Activated naive CD4-positive, alpha-beta T cell treated with anti-CD3 and anti-CD28 coated beads for 36 hours (primary cell): Measurements from ENCODE around the gene PSMD5. TPM values are rescaled to one million over a fixed set of nuclear protein-coding genes. Genes with fewer than 3 reads are reported as not detected.
"Not testable (repeated sequence)": the region's sequence is repeated elsewhere in the genome, so short reads cannot be mapped to it uniquely, and the experiment has no call there.

Experiments
- CTCF ChIA-PET: fragments of 350-600 bp; sonication (Branson Sonifier 250); formaldehyde crosslinking; loops from one replicate; lab custom pipeline; 2021; ENCODE audit warnings: antibody characterized with exemption; lab: Charles Lee
- DNase-seq: peaks from one replicate; pipeline ENCODE4 v3.0.0-alpha.2; 2020
- H3K27ac Mint-ChIP-seq: one replicate; pipeline ENCODE4 v1.8.0; 2021; ENCODE audit warnings: mild to moderate bottlenecking, mixed read lengths
- H3K27me3 Mint-ChIP-seq: one replicate; pipeline ENCODE4 v1.8.0; 2021; ENCODE audit warnings: low read depth, mixed read lengths
- H3K36me3 Mint-ChIP-seq: one replicate; pipeline ENCODE4 v1.8.0; 2021; ENCODE audit warnings: low read depth, mixed read lengths
- H3K4me1 Mint-ChIP-seq: one replicate; pipeline ENCODE4 v1.8.0; 2021; ENCODE audit warnings: low read depth, mixed read lengths
- H3K4me3 Mint-ChIP-seq: one replicate; pipeline ENCODE4 v1.8.0; 2021; ENCODE audit warnings: mild to moderate bottlenecking, moderate library complexity, mixed read lengths
- H3K9me3 Mint-ChIP-seq: one replicate; pipeline ENCODE4 v1.8.0; 2021; ENCODE audit warnings: mixed read lengths
- intact Hi-C: fragments of 100-400 bp; cut with micrococcal nuclease; formaldehyde crosslinking; loops from one replicate; pipeline ENCODE4 v1.15.1; 2023
- total RNA-seq, 2 experiments: library from RNA; stranded (reverse); gene quantifications; one replicate each; pipeline ENCODE4 v1.2.3, GENCODE V29; 2021

Gene PSMD5
- total RNA-seq, 2 experiments from 2014 or later: 62.1 to 63.5 TPM

DNA sequence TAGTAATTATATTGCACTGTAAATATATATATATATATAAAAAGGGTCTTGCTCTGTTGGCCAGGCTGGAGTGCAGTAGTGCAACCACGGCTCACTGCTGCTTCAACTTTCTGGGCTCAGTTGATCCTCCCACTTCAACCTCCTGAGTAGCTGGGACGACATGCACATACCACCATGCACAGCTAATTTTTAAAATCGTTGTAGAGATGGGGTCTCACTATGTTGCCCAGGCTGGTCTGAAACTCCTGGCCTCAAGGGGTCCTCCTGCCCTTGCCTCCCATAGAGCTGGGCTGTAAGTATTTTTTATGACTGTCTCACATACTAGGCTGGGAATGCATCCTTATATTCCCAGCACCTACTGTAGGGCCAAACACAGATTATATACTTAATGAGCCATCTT, 11.9 kb downstream of the PSMD5 start:
- no peaks in the 10 kb centered on the region for H3K9me3 Mint-ChIP-seq
- no peaks in the 10 kb centered on the region for H3K27me3 Mint-ChIP-seq
- intact Hi-C loops: no loop called here
- CTCF ChIA-PET: interaction anchor here (0.6 to 1.1 kb wide), 3 partner anchors 10 to 151 kb away, joined by 3 to 4 read pairs (median 3); no protein-coding TSS in a partner anchor
- no peak overlapping the region for H3K27ac Mint-ChIP-seq
- peaks cover 41% of the 10 kb centered on the region for H3K36me3 Mint-ChIP-seq
- H3K4me3 Mint-ChIP-seq: no peak overlapping the region
- DNase-seq: no peak
- peaks cover 17% of the 10 kb centered on the region for H3K4me1 Mint-ChIP-seq

DNA sequence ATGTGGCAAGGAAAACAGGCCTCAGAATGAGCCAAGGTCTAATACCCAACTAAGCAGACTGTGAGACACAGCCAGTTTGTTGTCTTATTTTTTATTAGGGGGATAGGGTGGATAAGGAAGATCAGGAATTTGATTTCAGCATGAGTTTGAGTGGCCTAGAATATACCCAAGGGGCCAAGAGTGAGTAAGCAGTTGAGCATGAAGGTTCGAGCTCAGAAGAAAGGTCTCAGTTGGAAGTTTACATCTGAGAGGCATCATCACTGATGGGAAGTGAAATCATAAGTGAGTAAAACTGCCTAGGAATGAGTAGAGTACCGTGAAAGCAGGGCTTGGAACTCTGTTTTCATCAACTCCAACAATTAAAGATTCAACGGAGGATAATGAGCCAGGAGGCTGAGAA, 12.6 kb downstream of the PSMD5 start:
- CTCF ChIA-PET: no interaction called here
- no peak for DNase-seq
- H3K27ac Mint-ChIP-seq: no peak overlapping the region
- no peaks in the 10 kb centered on the region for H3K27me3 Mint-ChIP-seq
- no peak overlapping the region for H3K4me3 Mint-ChIP-seq
- peaks cover 15% of the 10 kb centered on the region for H3K4me1 Mint-ChIP-seq
- intact Hi-C loops: no loop called here
- no peaks in the 10 kb centered on the region for H3K9me3 Mint-ChIP-seq
- H3K36me3 Mint-ChIP-seq: peaks cover 39% of the 10 kb centered on the region

DNA sequence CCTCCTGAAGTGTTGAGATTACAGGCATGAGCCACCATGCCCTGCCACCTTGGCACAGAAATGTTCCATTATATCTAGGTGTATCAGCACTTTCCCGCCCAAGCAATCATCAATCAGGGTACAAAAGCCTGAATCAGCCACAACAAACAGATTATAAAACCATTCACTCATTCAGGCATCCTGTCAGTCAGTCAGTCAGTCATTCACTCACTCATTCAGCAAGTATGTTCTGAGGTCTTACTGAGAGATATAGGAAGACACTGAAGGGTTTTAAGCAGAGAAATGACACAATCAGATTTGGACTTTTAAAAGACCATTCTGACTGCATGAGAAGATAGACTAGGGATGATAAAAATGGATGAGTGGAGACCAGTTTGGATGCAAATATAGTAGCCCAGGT, 13.1 kb downstream of the PSMD5 start:
- no peak overlapping the region for H3K4me3 Mint-ChIP-seq
- H3K27me3 Mint-ChIP-seq: no peaks in the 10 kb centered on the region
- H3K36me3 Mint-ChIP-seq: peaks cover 42% of the 10 kb centered on the region
- intact Hi-C loops: loop anchor here (2.0 kb wide), 1 partner anchor 13 kb away; the partner anchor contains the start of gene PSMD5
- H3K4me1 Mint-ChIP-seq: peaks cover 15% of the 10 kb centered on the region
- DNase-seq: no peak
- CTCF ChIA-PET: no interaction called here
- H3K27ac Mint-ChIP-seq: peak overlapping the region; percentile 7
- no peaks in the 10 kb centered on the region for H3K9me3 Mint-ChIP-seq

DNA sequence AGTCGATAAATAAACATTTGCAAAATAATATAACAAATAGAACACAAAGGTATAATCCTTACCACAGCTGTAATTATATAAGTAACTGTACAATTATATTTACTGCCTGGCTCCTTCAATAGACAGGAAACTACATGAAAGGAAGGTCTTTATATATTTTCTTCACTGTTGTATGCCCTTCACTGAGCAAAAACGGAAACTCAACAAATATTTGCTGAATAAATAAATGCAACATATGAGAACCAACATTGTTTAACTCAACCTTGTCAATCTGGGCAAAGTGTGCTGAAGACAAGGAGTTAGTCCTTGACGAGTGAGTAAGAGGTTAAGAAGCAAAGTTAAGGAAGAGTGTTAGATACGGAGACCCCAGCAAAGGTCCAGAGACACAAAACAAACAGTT, 22.6 kb downstream of the PSMD5 start:
- CTCF ChIA-PET: no interaction called here
- Mint-ChIP-seq H3K4me3 (no peak overlapping the region), H3K9me3 (no peaks in the 10 kb centered on the region), H3K27ac (no peak overlapping the region), H3K4me1 (no peaks in the 10 kb centered on the region), H3K36me3 (peaks cover 53% of the 10 kb centered on the region), H3K27me3 (no peaks in the 10 kb centered on the region)
- intact Hi-C loops: no loop called here
- no peak for DNase-seq

DNA sequence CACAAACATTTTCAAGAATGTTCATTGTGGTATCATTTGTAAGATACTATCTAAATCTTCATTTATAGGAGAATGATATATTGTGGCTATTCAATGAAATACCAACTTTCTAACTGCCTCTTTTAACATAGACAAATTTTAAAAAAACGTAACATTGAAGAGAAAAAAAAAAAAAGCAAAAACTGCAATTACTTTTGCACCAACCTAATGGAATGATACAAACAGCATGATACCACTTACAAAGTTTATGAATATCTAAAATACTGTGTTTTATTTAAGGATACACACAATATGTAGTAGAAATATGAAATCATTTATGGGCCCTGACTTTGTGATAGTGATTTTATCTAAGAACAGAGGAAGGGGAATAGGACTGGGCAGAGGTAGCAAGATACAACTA, 24.1 kb downstream of the PSMD5 start:
- no peak for DNase-seq
- Mint-ChIP-seq H3K27ac (no peak overlapping the region), H3K4me1 (peaks cover 3% of the 10 kb centered on the region), H3K27me3 (no peaks in the 10 kb centered on the region), H3K4me3 (no peak overlapping the region), H3K9me3 (no peaks in the 10 kb centered on the region), H3K36me3 (peaks cover 48% of the 10 kb centered on the region)
- CTCF ChIA-PET: no interaction called here
- intact Hi-C loops: no loop called here

DNA sequence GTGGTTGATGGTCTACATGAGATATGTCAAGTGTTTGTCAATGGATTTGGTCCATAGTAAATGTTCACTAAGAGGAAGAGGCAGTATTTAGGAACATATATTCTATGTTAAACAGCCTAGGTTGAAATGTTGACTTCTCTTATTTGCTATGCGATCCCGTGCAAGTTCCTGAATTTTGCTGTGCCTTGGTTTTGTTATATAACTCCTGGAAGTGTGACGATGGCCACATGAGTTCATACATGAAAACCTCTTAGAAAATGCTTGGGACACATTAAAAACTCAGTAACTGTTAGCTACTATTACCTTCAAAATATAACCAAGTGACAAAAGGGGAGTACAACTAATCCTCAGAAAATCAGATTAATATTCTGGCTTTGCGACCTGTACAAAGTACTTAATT, 27.6 kb downstream of the PSMD5 start:
- H3K27ac Mint-ChIP-seq: no peak overlapping the region
- H3K4me3 Mint-ChIP-seq: no peak overlapping the region
- CTCF ChIA-PET: no interaction called here
- peaks cover 38% of the 10 kb centered on the region for H3K36me3 Mint-ChIP-seq
- DNase-seq: no peak
- no peaks in the 10 kb centered on the region for H3K27me3 Mint-ChIP-seq
- no peaks in the 10 kb centered on the region for H3K9me3 Mint-ChIP-seq
- intact Hi-C loops: no loop called here
- H3K4me1 Mint-ChIP-seq: peaks cover 8% of the 10 kb centered on the region

DNA sequence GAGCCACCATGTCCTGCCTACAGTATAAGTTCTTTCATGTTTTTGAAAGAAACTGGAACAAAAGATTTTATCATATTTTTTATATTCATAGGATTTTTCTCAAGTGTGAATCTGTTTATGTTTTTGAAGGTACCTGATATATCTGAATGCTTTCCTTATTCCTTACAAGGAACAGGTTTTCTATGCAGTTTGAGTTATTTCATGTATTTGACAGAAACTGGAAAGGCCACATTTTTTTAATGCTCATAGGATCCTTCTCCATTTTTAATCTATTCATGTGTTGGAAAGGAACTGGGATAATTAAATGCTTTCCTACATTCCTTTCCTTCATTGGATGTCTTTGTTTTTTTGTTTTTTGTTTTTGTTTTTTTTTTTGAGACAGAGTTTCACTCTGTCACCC, 33.8 kb downstream of the PSMD5 start:
- peaks cover 7% of the 10 kb centered on the region for H3K4me1 Mint-ChIP-seq
- H3K27ac Mint-ChIP-seq: no peak overlapping the region
- no peak overlapping the region for H3K4me3 Mint-ChIP-seq
- peaks cover 33% of the 10 kb centered on the region for H3K36me3 Mint-ChIP-seq
- DNase-seq: no peak
- CTCF ChIA-PET: no interaction called here
- H3K27me3 Mint-ChIP-seq: no peaks in the 10 kb centered on the region
- H3K9me3 Mint-ChIP-seq: peaks cover 33% of the 10 kb centered on the region
- intact Hi-C loops: no loop called here

DNA sequence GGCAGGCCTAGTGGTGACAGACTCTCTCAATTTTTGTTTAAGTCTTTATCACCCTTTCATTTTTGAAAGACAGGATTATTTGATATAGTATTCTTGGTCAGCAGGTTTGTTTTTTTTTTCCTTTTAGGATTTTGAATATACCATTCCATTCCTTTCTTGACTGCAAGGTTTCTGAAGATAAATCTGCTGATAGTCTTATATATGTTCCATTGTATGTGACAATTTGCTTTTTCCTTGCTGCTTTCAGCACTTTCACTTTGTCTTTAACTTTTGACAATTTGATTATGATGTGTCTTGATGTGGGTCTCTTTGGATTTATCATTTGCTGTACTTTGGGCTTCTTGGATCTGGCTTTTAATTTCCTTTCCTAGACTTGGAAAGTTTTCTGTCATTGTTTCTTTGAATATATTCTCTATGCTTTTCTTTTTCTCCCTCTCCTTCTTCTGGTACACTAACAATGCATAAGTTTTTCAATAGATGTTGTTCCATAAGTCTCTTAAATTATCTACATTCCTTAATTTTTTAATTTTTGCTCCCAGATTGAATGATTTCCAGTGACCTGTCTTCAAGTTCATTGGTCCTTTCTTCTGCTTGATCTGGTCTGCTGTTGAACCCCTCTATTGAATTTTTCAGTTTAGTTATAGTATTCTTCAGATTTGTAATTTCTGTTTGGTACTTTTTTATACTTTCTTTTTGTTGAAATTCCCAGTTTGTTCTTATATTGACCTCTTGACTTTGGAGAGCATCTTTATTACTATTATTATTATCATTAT, 34.9 kb downstream of the PSMD5 start:
- no peaks in the 10 kb centered on the region for H3K4me1 Mint-ChIP-seq
- peaks cover 33% of the 10 kb centered on the region for H3K36me3 Mint-ChIP-seq
- no peak overlapping the region for H3K4me3 Mint-ChIP-seq
- intact Hi-C loops: no loop called here
- no peak for DNase-seq
- peaks cover 33% of the 10 kb centered on the region for H3K9me3 Mint-ChIP-seq
- H3K27me3 Mint-ChIP-seq: no peaks in the 10 kb centered on the region
- peak overlapping the region; percentile 31 for H3K27ac Mint-ChIP-seq
- CTCF ChIA-PET: no interaction called here

DNA sequence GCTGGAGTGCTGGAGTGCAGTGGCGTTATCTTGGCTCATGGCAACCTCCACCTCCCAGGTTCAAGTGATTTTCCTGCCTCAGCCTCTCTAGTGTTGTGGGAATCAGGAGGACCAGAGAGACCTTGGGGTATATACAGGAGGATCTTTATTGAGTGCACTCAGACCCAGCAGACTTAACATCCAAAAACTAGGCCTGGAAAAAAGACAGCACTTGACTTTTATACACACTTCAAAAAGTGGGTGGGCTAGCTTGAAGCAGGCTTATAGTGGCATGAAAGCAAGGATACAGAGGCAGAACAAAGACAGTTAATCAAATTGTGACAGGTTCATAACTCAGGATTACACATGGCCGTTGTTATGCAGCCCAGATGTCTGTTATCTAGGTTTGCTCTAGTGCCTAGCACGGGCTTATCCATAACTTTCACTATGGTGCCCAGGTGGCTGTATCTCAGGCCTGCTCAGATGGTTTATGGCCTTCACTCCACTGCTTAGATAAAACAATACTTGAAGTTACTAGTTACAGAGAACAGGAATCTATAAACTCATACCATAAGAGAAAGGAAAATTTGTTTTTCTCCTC, 37.8 kb downstream of the PSMD5 start:
- H3K9me3 Mint-ChIP-seq: peaks cover 33% of the 10 kb centered on the region
- intact Hi-C loops, H3K27ac Mint-ChIP-seq, H3K4me1 Mint-ChIP-seq, H3K27me3 Mint-ChIP-seq, DNase-seq, H3K4me3 Mint-ChIP-seq, CTCF ChIA-PET: not testable (repeated sequence)
- H3K36me3 Mint-ChIP-seq: peaks cover 23% of the 10 kb centered on the region

DNA sequence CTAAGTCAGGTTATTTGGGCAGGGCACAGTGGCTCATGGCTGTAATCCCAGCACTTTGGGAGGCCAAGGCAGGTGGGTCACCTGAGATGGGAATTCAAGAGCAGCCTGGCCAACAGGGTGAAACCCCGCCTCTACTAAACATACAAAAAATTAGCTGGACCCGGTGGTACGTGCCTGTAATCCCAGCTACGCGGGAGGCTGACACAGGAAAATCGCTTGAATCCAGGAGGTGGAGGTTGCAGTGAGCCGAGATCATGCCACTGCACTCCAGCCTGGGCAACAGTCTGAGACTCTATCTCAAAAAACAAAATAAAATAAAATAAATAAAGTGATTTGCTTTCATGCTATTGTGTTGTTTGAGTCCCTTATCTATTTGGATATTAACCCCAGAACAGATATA, 41.3 kb downstream of the PSMD5 start:
- Mint-ChIP-seq H3K9me3 (peaks cover 12% of the 10 kb centered on the region), H3K36me3 (peaks cover 12% of the 10 kb centered on the region), H3K27ac (no peak overlapping the region), H3K27me3 (no peaks in the 10 kb centered on the region), H3K4me3 (no peak overlapping the region), H3K4me1 (no peaks in the 10 kb centered on the region)
- intact Hi-C loops: no loop called here
- no peak for DNase-seq
- CTCF ChIA-PET: interaction anchor here (0.7 kb wide), 1 partner anchor 28 kb away, joined by 3 read pairs; no protein-coding TSS in a partner anchor

DNA sequence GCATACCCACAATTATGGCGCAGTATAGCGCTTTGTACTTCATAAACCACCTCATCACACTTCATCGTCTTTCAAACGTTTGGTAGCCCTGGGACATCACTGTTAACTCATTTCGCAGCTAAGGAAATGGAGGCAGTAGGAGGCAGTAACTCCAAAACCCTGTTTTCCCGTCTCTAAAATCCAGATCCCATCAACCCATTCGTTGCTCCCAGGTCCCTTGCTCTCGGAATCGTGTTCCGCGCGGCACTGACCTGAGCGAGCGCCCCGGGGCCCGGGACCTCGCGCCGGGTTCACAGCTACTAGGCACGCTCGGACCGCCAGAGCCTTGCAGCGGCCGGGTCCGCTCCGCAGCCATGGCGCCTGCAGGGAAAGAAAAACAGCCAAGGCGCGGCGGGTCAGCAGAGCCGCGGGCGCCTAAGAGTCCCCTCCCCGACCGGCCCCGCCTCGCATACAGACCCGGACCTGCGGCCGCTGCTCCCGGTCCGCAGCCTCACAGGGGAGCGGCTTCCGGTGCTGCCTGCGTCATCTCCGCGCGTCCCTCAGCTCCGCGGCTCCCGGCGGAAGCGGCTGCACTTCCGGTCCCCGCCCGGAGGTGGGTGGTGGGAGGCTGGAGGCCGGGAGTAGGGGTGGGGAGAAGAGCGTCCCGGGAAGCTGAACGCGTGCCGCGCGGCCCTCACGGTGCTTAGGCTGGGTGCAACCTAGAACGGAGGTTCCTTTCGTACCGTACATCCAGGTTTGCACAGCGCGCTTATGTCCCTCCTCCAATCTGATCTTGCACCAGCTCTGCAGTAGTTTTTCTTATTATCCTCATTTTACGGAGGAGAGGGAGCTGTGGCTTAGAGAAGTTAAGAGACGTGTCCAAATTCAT, 49.6 kb downstream of the PSMD5 start, which contains the start of gene FBXW2:
FBXW2 (minus strand) TSS at position 519 of the 868 bp plus-strand sequence. CDS start 5,158 bp downstream, outside the sequence.
- Mint-ChIP-seq H3K4me1 (peaks cover 46% of the 10 kb centered on the region), H3K9me3 (no peaks in the 10 kb centered on the region), H3K27ac (peak within 1 kb of the TSS; percentile 92), H3K36me3 (peaks cover 11% of the 10 kb centered on the region), H3K4me3 (peak within 1 kb of the TSS; percentile 88), H3K27me3 (no peaks in the 10 kb centered on the region)
- intact Hi-C loops: loop anchor here (1.0 to 5.0 kb wide), 6 partner anchors 49 to 408 kb away; partner anchors contain the start of genes MEGF9, PSMD5 and RAB14
- DNase-seq: peak; percentile 92
- CTCF ChIA-PET: interaction anchor here (0.6 to 2.1 kb wide), 9 partner anchors 28 to 266 kb away, joined by 3 to 6 read pairs (median 4); no protein-coding TSS in a partner anchor

DNA sequence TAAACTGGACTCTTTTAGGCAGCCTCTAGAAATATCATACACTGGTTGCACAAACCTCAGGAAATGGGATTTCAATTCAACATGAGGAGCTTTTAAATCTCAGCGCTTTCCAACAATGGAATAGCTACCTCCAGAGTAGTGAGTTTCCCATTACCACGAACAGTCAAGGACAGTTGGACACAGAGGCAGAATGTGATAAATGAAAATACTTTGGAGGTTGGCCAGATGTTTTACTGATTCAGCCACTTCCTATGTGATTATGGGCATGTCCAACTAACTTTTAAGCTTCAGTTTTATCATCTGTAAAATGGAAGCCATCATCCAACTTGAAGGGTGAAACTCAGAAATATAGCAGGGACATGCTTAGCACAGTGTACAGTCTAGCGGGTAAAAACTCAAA, 51.6 kb downstream of the PSMD5 start:
- Mint-ChIP-seq H3K4me3 (no peak overlapping the region), H3K27me3 (no peaks in the 10 kb centered on the region), H3K27ac (peak overlapping the region; percentile 36), H3K36me3 (peaks cover 23% of the 10 kb centered on the region), H3K4me1 (peaks cover 60% of the 10 kb centered on the region), H3K9me3 (no peaks in the 10 kb centered on the region)
- intact Hi-C loops: loop anchor here (5.0 kb wide), 1 partner anchor 79 kb away; the partner anchor contains the start of gene MEGF9
- CTCF ChIA-PET: interaction anchor here (0.5 to 0.6 kb wide), 2 partner anchors 33 to 243 kb away, joined by 3 read pairs; no protein-coding TSS in a partner anchor
- no peak for DNase-seq
